NCI-H2029 (cell line): ENCODE measurements around the gene APOB.

Experiments used
- DNase-seq: peaks from one replicate; lab custom pipeline; 2025; lab: John Stamatoyannopoulos, UW

APOB gene, protein sequence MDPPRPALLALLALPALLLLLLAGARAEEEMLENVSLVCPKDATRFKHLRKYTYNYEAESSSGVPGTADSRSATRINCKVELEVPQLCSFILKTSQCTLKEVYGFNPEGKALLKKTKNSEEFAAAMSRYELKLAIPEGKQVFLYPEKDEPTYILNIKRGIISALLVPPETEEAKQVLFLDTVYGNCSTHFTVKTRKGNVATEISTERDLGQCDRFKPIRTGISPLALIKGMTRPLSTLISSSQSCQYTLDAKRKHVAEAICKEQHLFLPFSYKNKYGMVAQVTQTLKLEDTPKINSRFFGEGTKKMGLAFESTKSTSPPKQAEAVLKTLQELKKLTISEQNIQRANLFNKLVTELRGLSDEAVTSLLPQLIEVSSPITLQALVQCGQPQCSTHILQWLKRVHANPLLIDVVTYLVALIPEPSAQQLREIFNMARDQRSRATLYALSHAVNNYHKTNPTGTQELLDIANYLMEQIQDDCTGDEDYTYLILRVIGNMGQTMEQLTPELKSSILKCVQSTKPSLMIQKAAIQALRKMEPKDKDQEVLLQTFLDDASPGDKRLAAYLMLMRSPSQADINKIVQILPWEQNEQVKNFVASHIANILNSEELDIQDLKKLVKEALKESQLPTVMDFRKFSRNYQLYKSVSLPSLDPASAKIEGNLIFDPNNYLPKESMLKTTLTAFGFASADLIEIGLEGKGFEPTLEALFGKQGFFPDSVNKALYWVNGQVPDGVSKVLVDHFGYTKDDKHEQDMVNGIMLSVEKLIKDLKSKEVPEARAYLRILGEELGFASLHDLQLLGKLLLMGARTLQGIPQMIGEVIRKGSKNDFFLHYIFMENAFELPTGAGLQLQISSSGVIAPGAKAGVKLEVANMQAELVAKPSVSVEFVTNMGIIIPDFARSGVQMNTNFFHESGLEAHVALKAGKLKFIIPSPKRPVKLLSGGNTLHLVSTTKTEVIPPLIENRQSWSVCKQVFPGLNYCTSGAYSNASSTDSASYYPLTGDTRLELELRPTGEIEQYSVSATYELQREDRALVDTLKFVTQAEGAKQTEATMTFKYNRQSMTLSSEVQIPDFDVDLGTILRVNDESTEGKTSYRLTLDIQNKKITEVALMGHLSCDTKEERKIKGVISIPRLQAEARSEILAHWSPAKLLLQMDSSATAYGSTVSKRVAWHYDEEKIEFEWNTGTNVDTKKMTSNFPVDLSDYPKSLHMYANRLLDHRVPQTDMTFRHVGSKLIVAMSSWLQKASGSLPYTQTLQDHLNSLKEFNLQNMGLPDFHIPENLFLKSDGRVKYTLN (N-terminal part only)

DNA sequence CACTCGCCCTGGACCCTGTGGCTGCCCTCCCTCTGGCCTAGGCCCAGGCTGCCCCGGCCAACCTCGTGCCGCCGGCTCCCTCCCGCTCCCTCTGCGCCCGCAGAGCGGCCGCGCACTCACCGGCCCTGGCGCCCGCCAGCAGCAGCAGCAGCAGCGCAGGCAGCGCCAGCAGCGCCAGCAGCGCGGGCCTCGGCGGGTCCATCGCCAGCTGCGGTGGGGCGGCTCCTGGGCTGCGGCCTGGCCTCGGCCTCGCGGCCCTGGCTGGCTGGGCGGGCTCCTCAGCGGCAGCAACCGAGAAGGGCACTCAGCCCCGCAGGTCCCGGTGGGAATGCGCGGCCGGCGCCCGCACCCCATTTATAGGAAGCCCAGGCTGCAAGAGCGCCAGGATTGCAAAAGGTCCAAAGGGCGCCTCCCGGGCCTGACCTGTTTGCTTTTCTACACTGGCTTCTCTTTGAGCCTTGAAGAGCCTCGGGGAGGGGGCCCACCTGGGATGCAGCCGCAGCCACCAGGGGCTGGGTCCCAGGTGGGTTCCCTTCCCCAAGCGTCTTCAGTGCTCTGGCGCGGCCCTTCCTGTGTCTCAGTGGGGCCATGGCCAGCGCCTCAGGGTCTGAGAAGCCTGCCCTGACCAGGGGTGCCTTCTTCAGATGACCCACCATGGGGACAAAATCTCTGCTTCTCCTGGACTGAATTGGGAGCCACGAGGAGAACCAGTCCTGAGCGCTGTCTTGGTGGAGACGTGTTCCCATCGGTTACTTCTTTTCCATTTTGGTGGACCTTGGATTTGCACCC lies at the start of gene APOB:
Gene APOB (minus strand): TSS at position 330 of the 789 bp plus-strand sequence. CDS start 128 bp downstream, at position 202.
- no peak for DNase-seq

DNA sequence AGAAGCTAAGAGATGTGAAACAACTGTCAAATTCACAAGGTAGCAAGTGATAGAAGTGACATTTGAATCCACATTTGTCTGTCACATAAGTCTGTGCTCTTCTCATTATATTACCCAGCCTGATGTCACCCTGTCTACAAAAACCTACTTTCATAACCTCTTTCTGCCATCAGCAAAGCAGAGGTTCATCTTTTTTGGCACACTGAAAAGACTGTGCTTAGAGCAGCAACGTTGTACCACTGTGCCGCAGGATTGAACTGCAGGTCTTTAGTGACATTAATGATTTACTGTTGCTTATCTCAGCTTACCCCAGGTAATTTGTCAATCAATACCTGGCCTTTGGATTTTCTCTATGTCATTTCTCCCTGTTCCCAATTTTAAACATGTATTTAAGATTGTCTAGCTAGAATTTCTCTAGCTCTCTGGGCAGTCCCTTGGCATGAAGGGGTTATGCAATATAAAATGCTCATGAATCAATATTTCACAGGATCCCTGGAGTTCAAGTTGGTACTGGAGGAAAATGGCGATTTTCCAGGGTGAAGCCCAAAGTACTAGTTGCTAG lies 48.5 kb upstream of the APOB start:
- DNase-seq = no peak

DNA sequence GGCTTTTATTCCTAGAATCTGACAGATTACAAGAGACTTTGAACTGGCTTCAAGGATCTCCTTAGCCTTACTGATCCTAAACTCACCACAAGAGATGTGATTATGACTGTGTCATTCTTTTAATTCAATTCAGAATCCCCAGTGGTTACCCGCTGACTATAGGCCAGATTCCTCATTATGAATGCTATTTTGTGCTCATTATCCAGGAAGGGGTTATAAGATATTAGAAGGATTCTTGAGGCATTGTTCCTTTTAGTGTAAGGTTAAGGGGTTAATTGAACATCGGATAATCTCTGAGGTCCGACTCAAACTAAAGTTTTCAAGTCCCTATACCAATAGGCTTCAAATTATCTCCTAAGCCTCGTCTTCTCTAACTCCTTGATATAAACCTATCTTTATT lies 40.5 kb upstream of the APOB start:
- no peak for DNase-seq

GRCh38 chr2:21083482-21083881 lies 39.6 kb upstream of the APOB start:
- DNase-seq = no peak

DNA sequence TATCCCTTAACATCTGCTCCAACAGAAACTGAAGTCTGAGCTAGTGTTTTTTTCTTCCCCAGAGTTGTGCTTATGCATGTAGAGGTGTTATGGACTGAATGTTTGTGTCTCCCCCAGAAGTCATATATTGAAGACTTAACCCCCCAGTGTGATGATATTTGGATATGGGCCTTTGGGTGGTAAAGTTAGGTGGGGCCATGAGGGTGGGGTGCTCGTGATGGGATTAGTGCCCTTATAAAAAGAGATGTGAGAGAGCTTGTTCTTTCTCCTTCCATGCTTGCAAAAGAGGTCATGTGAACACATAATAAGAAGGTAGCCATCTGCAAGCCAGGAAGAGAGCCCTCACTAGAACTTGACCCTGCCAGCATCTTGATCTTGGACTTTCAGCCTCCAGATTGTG lies 34.4 kb upstream of the APOB start:
- DNase-seq = no peak

- DNase-seq = no peak
Observed at GRCh38 chr2:21072477-21073242, 28.8 kb upstream of the APOB start.

- no peak for DNase-seq
Observed at GRCh38 chr2:21070341-21071257, 26.7 kb upstream of the APOB start.

- DNase-seq = no peak
Observed at GRCh38 chr2:21069746-21070340, 26.0 kb upstream of the APOB start.

DNA sequence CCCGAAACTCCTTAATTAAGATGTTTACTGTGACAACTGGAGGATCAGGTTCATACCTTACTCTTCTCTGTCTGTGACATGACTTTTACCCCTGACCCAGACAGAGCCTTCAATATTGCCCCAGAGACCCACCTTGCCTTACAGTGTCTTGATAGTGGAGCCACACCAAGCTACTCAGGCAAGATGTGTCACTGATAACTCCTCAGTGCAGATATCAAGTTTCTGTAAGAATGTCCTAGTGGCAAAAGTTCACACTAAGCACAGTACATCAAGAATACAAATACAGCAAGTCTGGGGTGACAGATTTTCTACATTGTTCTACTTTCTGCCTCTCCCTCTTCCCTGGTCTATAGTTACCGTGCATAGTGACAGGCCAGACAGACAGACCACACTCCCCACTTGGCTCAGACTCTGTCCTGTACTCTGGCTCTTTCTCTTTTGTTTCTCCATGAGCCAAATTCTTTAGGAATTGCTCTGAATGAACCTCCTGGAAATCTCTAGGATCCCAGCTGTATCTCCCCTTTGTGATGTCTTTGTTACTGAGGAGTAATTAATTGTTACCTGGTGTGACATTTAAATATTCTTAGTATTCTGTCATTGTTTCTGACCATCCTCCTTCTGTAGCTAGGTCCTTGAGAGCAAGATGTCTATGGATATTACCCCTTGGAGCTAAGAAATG lies 24.1 kb upstream of the APOB start:
- DNase-seq = no peak

- no peak for DNase-seq
Observed at GRCh38 chr2:21067125-21067524, 23.3 kb upstream of the APOB start.

- DNase-seq = no peak
Observed at GRCh38 chr2:21059885-21060610, 16.2 kb upstream of the APOB start.

GRCh38 chr2:21057097-21057496 lies 13.2 kb upstream of the APOB start:
- DNase-seq = no peak

DNA sequence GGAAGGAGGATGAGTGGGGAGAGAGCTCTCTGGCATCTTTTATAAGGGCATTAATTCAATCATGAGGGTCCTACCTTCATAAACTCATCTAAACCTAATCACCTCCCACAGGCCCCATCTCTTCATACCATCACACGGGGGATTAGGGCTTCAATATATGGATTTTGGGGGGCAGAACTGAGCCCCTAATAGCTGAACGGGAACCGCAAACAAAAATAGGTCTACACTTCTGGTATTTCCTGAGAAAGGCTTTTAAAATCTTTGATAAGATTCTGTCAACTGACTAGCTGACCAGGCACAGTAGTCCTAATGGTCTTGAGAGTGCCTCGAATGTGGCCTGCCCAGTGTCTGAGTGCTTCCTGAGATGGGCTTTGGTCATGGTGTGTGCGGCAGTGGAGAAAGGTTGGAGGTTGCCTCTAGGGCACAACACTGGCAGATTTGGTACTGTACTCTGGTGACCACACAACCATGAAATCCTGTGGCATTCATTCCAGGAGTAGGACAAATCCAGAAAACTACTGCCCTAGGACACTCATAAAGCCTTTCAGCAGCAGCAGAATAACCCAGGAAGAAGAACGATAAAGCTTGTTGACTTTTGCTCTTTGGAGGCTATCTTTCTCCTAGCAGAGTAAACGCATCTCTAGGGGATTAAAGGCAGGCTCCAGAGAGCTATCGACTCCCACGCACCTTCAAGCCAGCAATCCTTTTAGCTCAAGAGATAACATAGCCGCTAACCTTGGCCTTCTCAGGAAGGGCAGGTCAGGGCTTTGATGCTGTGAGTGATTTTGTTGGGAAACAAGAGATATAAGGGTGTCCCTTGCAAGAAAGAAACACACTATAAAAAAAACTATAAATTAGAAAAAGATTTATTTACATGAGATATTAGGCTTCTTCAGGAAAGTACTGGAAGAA lies 12.3 kb upstream of the APOB start:
- no peak for DNase-seq

- no peak for DNase-seq
Observed at GRCh38 chr2:21055451-21055850, 11.6 kb upstream of the APOB start.

DNA sequence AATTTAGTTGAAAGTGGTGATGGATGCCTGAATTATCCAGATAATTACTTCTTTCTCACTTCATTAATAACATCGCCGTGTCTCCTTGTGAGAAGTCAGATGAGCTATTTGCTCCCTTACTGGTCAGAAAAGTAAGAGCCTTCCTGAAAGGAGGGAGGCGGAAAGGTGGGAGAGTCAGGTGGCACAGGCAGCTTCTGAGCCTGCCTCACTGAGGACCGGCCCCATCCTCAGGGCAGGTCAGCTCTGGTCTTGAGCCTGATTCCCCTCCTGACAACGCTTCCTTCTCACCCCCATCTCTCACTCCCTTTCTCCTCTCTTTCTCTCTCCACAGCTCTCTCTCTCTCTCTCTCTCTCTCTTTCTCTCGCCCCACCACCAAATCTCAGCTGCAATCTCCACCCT lies 10.1 kb upstream of the APOB start:
- DNase-seq = no peak

GRCh38 chr2:21052044-21052443 lies 8.2 kb upstream of the APOB start:
- no peak for DNase-seq
